A673 (cell line): ENCODE measurements around the gene ISL2. TPM values are rescaled to one million over a fixed set of nuclear protein-coding genes. Genes with fewer than 3 reads are reported as not detected.

Experiments used
- BruUV-seq: library from RNA; stranded (reverse); fragments of 400-500 nt; replicated peaks from 2 replicates; lab custom pipeline; 2021; lab: Mats Ljungman, UMichigan
- CTCF ChIA-PET: fragments of 300-600 bp; sonication (Branson Sonifier 250); formaldehyde crosslinking; loops from one replicate; lab custom pipeline; 2022; ENCODE audit warnings: antibody characterized with exemption; lab: Charles Lee
- POLR2A ChIA-PET: fragments of 300-600 bp; sonication (Branson Sonifier 250); formaldehyde crosslinking; loops from one replicate; lab custom pipeline; 2022; ENCODE audit warnings: antibody characterized with exemption; ENCODE audit not compliant: low non-redundant PET; lab: Charles Lee
- DNase-seq: peaks from one replicate; pipeline ENCODE4 v3.0.0-alpha.2; 2015; ENCODE audit warnings: low spot score
- H3K27ac ChIP-seq: fragments of 200-600 bp; sonication (generic); 2 replicates; pipeline ENCODE4 v1.5.1; 2016; ENCODE audit warnings: mixed run types, low read depth, mild to moderate bottlenecking, mixed read lengths, antibody characterized with exemption, low read length; ENCODE audit not compliant: poor library complexity, severe bottlenecking
- H3K27me3 ChIP-seq: fragments of 200-600 bp; sonication (generic); replicated peaks from 2 replicates; pipeline ENCODE4 v1.6.1; 2017; ENCODE audit warnings: mixed run types, low read depth, mild to moderate bottlenecking, mixed read lengths, antibody characterized with exemption, low read length; ENCODE audit not compliant: insufficient read depth, poor library complexity
- H3K36me3 ChIP-seq: fragments of 200-600 bp; sonication (generic); 2 replicates; pipeline ENCODE4 v1.6.1; 2016; ENCODE audit warnings: mixed run types, mild to moderate bottlenecking, mixed read lengths, antibody characterized with exemption, low read length; ENCODE audit not compliant: insufficient read depth, poor library complexity, severe bottlenecking
- H3K4me1 ChIP-seq: fragments of 200-600 bp; sonication (generic); 2 replicates; pipeline ENCODE4 v1.6.1; 2017; ENCODE audit warnings: mixed run types, mild to moderate bottlenecking, mixed read lengths, antibody characterized with exemption, low read length; ENCODE audit not compliant: insufficient read depth, poor library complexity, severe bottlenecking
- H3K4me3 ChIP-seq: fragments of 200-600 bp; sonication (generic); 2 replicates; pipeline ENCODE4 v1.5.1; 2016; ENCODE audit warnings: low read depth, mixed run types, mild to moderate bottlenecking, mixed read lengths, low read length; ENCODE audit not compliant: poor library complexity, severe bottlenecking
- H3K9me3 ChIP-seq: fragments of 200-600 bp; sonication (generic); 2 replicates; pipeline ENCODE4 v1.6.1; 2016; ENCODE audit warnings: mixed run types, low read depth, mild to moderate bottlenecking, mixed read lengths, antibody characterized with exemption, low read length; ENCODE audit not compliant: poor library complexity, severe bottlenecking
- EZH2 ChIP-seq: fragments of 200-600 bp; sonication (generic); IDR thresholded peaks from 2 replicates; pipeline ENCODE4 v1.6.1; 2017; ENCODE audit warnings: borderline replicate concordance, low read depth, mild to moderate bottlenecking, mixed read lengths, antibody characterized with exemption, low read length; ENCODE audit not compliant: poor library complexity, severe bottlenecking
- intact Hi-C: fragments of 100-400 bp; cut with micrococcal nuclease; formaldehyde crosslinking; loops from one replicate; pipeline ENCODE4 v1.10.0; 2022; ENCODE audit not compliant: unreplicated experiment
- total RNA-seq: library from RNA; stranded (reverse); gene quantifications from 2 replicates; pipeline ENCODE4 v1.2.3, GENCODE V29; 2021
- TF ChIP-seq, protein P1 (sequence below): fragments of 300-800, 200-600 bp; sonication (generic); conservative IDR thresholded peaks from 2 replicates; pipeline ENCODE4 v1.5.1; 2017; ENCODE audit warnings: low read depth, mild to moderate bottlenecking, antibody characterized with exemption, low read length, moderate library complexity, mixed read lengths

The ISL2 gene
- total RNA-seq, 1 experiment from 2014 or later = 3.8 TPM

DNA sequence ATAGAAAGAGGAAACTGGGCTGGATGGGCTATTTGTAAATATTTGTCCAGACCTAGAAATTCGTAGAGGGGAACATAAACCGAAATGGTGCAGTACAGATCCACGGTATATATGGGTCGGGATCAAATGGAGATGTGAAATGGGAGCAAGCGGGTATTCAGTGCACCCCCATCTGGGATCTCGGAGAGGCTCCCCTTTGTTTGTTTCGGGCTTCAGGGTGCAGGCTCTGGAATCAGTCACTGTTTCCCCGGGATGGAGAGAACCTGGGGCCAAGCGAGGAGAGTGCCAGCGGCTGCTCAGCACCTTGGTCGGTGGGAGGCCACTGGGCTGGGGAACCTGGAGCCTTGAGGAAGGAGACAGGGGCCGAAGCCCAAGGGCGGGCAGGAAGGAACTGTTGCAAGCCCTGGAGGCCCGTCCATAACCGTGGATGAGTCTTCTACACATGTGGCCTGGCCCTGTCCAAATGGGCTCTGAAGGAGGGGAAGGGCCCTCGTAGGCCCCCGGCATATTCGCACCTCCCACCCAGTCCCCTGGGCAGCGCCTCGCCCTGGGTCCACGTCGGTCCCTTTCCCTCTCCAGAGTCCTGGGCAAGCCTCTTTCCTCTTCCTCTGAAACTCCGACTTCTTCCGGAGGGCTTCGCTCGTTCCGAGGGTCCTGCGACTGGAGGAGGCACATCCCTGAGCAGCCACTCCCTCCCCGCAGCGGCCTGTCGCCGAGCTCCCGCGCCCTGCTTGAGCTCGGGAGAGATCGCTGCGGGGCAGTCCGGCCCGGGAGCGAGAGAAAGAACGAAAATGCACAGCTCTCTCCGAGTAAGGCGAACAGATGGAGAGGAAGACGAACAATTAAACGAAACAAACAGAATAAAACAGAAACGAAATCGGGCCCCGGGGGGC, 3.0 kb downstream of the ISL2 start:
- ChIA-PET POLR2A (no interaction called here), CTCF (interaction anchor here (0.6 kb wide), 1 partner anchor 69 kb away, joined by 3 read pairs; no protein-coding TSS in a partner anchor)
- H3K27me3 ChIP-seq = peaks cover 70% of the 10 kb centered on the region
- no peak for DNase-seq
- H3K27ac ChIP-seq = no peak overlapping the region
- peak overlapping the region; percentile 32 for H3K4me3 ChIP-seq
- no peaks in the 10 kb centered on the region for H3K36me3 ChIP-seq
- no TSS peak for BruUV-seq
- no peaks in the 10 kb centered on the region for H3K9me3 ChIP-seq
- TF ChIP-seq, protein P1, sequence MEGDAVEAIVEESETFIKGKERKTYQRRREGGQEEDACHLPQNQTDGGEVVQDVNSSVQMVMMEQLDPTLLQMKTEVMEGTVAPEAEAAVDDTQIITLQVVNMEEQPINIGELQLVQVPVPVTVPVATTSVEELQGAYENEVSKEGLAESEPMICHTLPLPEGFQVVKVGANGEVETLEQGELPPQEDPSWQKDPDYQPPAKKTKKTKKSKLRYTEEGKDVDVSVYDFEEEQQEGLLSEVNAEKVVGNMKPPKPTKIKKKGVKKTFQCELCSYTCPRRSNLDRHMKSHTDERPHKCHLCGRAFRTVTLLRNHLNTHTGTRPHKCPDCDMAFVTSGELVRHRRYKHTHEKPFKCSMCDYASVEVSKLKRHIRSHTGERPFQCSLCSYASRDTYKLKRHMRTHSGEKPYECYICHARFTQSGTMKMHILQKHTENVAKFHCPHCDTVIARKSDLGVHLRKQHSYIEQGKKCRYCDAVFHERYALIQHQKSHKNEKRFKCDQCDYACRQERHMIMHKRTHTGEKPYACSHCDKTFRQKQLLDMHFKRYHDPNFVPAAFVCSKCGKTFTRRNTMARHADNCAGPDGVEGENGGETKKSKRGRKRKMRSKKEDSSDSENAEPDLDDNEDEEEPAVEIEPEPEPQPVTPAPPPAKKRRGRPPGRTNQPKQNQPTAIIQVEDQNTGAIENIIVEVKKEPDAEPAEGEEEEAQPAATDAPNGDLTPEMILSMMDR = no peak
- TF ChIP-seq EZH2 = no peak
- H3K4me1 ChIP-seq = peaks cover 35% of the 10 kb centered on the region
- intact Hi-C loops = loop anchor here (10.0 kb wide), 1 partner anchor 505 kb away; no protein-coding TSS in a partner anchor

DNA sequence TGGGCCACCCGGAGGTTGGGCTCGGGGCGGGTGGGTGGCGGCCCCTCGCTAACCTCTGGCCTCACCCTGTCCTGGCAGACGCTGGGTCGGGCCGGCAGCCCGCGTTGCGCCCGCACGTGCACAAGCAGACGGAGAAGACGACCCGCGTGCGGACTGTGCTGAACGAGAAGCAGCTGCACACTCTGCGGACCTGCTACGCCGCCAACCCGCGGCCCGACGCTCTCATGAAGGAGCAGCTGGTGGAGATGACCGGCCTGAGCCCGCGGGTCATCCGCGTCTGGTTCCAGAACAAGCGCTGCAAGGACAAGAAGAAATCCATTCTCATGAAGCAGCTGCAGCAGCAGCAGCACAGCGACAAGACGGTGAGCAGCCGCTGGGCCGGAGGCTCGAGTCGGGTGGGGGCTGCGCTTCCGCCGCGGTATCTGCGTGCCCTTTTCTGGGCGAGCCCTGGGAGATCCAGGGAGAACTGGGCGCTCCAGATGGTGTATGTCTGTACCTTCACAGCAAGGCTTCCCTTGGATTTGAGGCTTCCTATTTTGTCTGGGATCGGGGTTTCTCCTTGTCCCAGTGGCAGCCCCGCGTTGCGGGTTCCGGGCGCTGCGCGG, 3.7 kb downstream of the ISL2 start:
- ChIA-PET CTCF (interaction anchor here (0.6 kb wide), 1 partner anchor 68 kb away, joined by 3 read pairs; no protein-coding TSS in a partner anchor), POLR2A (no interaction called here)
- Histone ChIP-seq H3K4me1 (peaks cover 33% of the 10 kb centered on the region), H3K27me3 (peaks cover 78% of the 10 kb centered on the region), H3K4me3 (peak overlapping the region; percentile 32), H3K9me3 (no peaks in the 10 kb centered on the region), H3K36me3 (no peaks in the 10 kb centered on the region), H3K27ac (no peak overlapping the region)
- intact Hi-C loops = no loop called here
- no peak for DNase-seq
- TF ChIP-seq EZH2 = no peak
- TF ChIP-seq, protein P1 = no peak
- no TSS peak for BruUV-seq

DNA sequence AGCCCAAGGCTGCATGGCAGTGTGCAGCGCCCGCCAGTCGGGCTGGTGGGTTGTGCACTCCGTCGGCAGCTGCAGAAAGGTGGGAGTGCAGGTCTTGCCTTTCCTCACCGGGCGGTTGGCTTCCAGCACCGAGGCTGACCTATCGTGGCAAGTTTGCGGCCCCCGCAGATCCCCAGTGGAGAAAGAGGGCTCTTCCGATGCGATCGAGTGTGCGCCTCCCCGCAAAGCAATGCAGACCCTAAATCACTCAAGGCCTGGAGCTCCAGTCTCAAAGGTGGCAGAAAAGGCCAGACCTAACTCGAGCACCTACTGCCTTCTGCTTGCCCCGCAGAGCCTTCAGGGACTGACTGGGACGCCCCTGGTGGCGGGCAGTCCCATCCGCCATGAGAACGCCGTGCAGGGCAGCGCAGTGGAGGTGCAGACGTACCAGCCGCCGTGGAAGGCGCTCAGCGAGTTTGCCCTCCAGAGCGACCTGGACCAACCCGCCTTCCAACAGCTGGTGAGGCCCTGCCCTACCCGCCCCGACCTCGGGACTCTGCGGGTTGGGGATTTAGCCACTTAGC, 4.3 kb downstream of the ISL2 start:
- CTCF ChIA-PET = no interaction called here
- intact Hi-C loops = no loop called here
- POLR2A ChIA-PET = no interaction called here
- Histone ChIP-seq H3K27me3 (peaks cover 83% of the 10 kb centered on the region), H3K4me3 (peak overlapping the region; percentile 32), H3K27ac (no peak overlapping the region), H3K36me3 (no peaks in the 10 kb centered on the region), H3K4me1 (peaks cover 32% of the 10 kb centered on the region), H3K9me3 (no peaks in the 10 kb centered on the region)
- DNase-seq = peak; percentile 52
- BruUV-seq = no TSS peak
- TF ChIP-seq, protein P1 = peak; percentile 43; the same call in 1 of the 2 replicates
- peak; percentile 87 for TF ChIP-seq EZH2
